GM19452 (cell line): ENCODE results near the gene SLC30A3.
"Not testable (repeated sequence)": the region's sequence is repeated elsewhere in the genome, so short reads cannot be mapped to it uniquely, and the experiment has no call there.

Experiments used
- ATAC-seq: cut with Tn5 transposase; IDR thresholded peaks from one replicate; pipeline ENCODE4 v1.9.1; 2021; ENCODE audit not compliant: unreplicated experiment

SLC30A3 gene

DNA sequence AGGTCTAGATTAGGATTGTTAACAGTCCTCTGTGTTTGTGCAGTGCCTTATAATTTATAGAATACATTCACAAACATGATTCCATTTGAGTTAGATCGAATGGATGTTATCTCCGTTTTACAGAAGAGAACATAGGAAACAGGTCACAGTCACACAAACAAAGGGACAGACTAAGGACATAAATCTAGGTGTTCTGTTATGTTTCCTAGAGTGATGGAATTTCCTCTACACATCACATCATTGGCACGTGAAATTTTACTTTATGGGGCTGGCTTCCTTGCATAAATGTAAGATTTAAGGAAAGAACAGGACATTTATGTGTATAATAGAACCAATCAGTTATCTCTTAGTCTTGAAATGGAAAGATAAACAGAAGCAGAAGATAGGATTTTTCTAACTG is 25.8 kb upstream of the SLC30A3 start:
- ATAC-seq: no peak

DNA sequence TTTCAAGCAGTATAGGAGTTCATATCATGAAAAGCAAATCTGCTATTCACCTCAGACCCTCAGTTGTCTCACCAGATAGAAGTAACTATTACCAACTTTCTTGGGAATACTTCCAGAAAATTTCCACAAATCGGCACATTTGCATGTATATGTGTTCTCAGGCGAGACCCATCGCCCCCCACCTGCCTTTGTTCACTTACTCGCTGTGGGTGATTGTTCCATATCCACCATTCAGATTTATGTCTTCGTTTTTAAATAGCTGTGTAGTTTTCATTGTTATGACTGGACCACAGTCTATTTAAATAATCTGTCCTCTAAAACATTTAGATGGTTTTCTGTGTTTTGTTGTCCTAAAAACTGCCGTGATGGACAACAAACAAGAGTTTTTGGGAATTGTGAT is 22.6 kb upstream of the SLC30A3 start:
- no peak for ATAC-seq

DNA sequence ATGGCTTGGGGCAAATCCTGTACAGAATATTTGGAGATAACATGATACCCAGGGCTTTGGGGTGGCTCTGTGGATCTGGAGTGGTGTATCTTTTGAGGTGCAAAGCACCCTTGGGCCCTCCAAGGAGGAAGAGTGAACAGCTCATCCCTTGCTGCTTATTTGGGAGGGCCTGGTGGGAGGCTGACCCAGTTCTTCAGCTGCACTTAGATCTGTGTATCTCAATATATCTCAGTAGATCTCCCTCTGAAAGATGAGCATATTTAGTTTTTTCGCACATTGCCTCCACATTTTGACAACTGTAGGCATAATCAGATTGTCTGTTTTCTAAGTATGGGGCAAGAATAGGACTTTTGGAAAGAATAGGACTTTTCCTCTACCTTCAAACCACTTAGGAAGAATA is 22.1 kb upstream of the SLC30A3 start:
- no peak for ATAC-seq

DNA sequence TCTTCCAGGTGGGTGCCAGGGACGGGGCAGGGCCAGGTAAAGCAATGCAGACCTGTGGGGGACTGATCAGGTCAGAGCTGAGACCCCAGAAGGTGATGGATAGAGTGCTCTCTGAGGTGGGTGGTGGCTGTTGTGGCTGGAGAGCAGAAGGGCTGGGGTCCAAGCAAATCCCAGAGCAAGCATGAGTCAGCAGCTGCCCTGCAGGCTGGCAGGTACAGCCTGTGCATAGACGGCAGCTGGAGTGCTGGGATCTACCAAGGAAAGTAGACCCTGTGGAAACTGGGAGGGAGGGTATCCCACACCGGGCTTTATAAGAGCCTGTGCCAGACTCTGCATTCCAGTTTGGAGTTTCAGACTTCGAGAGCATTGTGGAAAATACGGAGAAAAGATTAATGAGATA is 20.0 kb upstream of the SLC30A3 start:
- no peak for ATAC-seq

DNA sequence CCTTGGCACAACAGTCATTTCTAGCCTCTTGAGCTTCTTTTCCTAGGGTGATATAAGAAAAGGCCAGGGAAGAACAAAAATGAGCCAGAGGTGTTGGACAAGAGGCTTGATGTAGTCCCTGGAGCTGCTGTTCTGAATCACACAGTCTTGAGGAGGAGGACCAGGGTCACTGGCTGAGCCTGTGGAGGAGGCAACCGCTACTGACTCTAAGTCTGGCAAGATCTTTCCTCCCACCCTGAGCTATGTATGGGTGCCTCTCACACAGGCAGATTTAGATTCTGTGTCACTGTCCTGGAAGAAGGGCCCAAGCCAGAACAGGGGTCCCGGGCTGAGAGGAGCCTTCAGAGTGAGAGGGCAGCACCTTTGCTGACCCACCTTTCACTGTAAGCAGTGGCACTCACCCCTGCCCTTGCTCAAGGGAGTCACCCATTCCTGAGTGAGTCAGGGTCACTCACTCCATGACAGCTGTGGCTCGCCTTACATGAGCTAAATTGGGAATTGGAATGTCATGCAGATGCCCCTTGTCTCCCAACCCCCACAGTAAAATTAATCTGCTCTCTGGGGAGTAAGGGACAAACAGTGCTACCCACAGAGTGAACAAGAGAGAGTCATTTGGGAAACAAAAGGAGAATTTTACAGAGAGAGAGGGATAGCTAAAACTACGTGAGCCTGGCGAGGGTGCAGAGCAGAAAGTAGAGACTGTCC is 19.2 kb upstream of the SLC30A3 start, which contains the start of gene TRIM54:
TRIM54 (plus strand) TSS at position 575 of the 705 bp plus-strand sequence. CDS start 303 bp downstream, outside the sequence.
- no peak for ATAC-seq

DNA sequence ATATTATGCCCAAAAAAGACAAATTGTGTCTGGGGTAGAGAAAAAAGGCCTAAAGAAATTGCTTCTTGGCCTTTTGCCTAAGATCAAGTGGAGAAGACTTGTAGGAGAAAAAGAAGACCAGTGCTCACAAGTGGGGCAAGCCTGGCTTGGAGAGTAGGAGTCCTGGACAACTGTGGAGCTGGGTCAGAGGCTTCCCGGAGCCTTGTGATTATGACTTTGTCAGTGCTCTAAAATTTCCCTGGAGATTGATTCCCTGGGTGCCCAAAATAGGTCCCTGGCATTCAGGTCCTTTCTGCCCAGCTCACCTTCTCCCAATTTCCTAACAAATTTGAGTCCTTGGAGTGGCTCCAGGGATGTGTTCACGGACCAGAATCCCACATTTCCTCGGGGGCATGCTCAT is 18.6 kb upstream of the SLC30A3 start:
- no peak for ATAC-seq

DNA sequence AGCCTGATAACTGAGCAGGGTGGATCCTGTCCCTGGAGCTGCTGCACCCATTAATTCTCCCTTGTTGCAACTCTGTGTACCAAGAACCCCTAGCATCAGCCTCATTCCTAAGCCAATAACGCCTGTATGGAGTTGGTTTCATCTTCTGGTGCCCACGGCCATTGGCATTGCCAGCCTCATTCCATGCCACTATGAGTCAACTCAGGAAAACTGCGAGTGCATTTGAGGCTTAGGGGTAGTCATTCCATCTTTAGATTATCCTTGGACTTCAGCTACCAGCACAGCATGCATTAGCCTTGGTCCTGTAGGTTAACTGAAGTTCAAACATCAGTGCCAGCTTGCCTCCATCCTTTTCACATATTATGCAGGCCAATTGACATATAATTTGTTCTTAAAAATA is 18.0 kb upstream of the SLC30A3 start:
- no peak for ATAC-seq

DNA sequence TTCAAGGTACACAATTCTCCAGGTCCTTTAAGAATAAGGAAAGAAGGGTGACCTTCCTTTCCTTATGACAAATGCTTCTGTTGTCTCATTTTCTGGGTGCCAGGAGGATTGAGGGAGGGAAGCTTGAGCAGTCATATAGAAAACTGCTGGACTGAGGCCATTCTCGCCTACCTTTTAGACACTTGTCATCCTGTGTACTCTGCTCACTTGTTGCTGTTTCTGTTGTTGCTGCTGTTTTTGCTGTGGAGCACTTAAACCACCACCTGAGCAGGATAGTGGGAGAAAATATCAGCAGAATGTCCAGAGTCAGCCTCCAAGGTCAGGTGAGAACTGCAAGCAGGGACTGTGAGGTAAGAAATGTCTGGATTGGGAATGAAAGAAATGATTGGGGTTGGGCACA is 15.2 kb upstream of the SLC30A3 start:
- no peak for ATAC-seq

DNA sequence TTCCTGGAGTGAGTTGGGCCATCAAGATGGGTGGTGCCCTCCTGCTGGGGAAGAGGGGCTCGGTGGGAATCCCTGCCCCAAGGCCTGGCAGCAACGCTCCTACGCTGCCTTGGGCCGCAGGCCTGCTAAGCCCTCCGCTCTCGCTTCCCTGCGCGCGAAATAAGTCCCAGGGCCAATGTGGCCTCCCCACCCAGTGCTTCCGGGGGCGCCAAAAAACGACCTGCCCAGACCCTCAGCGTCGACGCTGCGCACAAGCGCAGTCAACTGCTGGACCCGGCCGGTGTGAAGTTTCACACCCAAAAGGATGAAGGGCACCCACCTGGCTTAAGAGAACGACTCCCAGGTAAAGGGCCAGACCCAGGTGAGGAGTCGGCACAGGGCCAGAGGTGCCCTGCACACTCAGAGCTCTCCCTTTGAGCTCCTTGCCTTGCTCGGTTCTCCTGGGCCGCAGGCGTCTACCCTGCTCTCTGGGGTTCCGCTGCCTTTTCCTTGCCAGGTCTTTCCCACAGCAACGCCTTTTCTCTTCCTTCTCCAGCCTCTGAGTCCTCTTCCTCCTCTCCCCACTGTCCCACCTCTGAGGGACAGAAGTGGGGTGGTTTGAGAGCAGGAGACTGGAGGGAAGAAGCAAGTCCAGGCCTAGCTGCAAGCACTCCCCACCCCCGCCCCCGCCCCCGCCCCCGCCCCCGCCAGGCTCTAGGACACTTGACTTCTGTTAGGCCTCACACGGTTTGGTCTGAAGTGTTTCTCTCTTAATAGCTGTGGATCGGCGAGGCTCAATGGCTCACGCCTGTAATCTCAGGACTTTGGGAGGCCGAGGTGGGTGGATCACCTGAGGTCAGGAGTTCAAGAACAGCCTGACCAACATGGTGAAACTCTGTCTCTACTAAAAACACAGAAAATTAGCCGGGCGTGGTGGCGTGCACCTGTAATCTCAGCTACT is 12.6 kb upstream of the SLC30A3 start, which contains the start of gene DNAJC5G:
DNAJC5G (plus strand) TSS at position 223 of the 940 bp plus-strand sequence. CDS start 1,296 bp downstream, outside the sequence.
- ATAC-seq: no peak

DNA sequence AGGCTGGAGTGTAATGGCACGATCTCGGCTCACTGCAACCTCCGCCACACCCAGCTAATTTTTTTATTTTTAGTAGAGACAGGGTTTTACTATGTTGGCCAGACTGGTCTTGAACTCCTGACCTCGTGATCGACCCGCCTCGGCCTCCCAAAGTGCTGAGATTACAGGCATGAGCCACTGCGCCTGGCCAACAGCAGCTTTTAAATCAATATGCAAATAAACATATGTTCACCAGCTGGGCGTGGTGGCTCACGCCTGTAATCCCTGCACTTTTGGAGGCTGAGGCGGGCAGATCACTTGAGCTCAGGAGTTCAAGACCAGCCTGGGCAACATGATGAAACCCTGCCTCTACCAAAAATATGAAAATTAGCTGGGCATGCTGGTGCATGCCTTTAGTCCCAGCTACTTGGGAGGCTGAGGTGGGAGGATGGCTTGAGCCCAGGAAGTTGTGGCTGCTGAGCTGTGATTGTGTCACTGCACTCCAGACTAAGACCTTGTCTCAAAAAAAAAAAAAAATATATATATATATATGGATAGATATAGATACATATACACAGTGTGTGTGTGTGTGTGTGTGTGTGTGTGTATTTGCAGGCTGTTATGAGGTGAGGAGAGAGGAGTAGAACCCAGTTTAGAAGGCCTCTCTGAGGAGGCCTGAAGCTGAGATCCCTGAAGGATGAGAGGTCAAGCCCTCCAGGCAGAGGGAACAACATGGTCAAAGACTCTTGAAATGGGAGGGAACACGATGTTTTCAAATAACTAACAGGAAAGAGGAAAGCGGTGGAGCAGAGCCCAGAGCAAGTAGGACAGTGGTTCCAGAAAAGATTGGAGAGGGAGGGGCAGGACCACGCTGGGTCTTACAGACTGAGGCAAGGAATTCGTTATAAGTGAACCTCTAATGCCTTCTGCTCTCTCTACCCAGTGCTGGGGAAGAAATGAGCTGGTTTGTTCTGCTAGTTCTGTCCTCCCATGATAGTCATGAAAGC is 10.0 kb upstream of the SLC30A3 start:
- ATAC-seq: not testable (repeated sequence)

DNA sequence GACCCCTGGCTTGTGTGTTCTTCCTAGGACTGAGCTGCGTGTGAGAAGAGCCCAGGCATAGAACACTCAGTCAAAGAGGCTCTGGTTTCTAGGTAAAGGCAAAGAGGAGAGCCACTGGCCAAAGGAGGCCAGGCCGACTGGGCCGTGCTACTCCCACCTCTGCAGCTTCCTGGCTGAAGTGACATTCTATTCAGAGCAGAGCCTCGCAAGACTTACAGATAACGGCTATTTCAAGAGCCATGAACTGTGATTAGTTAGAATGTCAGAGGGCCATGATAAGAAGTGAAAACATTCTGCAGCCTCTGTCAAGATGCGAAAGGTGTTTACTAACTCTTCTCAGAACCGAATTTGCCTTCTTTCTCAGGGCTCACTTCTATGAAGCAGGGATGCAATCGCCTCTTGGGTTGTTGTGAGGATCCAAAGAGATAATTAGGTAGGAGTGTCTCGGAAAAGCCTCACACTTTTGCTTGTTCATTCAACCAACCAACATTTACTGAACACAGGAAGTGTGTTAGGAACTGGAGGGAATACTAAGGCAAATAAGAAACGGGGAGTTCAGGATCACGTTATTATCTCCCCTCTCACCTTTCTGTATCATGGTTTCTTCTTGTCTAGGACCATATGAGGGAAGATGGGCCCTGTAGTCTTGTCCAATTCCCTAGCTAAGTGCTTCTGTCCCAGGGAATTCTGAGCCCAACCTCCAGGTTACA is 8.9 kb upstream of the SLC30A3 start:
- no peak for ATAC-seq

DNA sequence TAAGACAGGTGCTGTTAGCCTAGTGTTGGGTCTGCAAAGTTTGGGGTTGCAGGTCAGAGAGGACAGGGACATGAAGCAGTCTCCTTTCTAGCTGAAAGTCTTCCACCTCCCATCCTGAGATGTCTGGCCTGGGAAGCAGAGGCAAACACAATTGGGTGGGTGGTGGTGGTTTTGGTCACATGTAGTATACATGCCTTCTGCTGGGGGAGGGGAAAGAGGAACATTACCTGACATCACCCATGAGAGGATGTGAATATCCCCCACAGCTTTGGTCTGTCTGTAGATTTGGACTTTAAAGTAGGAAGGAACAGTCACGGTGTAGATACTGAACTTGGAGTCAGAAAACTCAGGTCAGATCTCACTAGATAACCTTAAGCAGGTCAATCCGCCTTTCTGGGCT is 7.8 kb upstream of the SLC30A3 start:
- ATAC-seq: no peak

DNA sequence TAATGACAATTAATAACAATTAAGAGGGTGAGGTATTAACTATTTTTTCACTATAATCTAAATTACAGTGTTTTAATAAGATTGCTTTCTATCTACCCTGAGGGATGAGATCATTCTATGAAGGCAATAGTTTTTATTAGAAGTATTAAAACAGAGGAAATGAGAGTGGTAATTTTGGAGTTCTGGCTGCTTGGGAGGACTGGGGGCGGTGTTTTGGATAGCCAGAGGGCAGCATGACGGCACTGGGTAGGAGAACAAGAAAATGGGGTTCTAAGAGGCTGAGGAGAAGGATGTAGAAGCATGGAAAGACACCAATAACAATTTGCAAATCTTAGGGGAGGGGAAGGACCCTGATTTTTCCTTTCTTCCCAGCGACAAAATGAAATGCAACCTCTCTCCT is 7.3 kb upstream of the SLC30A3 start:
- no peak for ATAC-seq

DNA sequence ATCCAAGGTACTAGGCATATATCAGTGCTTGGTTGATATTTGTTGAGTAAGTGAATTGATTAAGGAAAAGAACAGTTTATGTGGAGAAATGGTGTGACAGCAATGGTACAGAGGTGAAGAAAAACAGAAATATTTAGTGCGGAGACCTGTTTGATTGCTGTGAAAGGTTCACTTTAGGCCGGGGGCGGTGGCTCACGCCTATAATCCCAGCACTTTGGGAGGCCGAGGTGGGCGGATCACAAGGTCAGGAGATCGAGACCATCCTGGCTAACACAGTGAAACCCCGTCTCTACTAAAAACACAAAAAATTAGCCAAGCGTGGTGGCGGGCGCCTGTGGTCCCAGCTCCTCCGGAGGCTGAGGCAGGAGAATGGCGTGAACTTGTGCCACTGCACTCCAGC is 5.4 kb upstream of the SLC30A3 start:
- not testable (repeated sequence) for ATAC-seq

DNA sequence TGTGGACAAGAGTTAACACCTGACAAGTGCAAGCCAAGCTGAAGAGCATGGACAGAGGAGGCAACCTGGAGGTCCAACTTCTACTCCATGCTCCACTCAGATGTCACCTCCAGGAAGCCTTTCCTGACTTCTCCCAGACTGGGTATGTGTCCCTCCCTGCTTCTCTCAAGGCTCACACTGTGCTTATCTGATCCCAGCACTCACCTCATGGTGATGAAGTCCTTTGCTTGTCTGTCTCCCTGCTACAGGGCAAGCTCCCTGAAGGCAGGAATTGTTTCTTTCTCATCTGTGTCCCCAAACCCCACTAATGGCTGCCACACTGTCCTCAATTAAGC is 2.7 kb upstream of the SLC30A3 start:
- no peak for ATAC-seq

DNA sequence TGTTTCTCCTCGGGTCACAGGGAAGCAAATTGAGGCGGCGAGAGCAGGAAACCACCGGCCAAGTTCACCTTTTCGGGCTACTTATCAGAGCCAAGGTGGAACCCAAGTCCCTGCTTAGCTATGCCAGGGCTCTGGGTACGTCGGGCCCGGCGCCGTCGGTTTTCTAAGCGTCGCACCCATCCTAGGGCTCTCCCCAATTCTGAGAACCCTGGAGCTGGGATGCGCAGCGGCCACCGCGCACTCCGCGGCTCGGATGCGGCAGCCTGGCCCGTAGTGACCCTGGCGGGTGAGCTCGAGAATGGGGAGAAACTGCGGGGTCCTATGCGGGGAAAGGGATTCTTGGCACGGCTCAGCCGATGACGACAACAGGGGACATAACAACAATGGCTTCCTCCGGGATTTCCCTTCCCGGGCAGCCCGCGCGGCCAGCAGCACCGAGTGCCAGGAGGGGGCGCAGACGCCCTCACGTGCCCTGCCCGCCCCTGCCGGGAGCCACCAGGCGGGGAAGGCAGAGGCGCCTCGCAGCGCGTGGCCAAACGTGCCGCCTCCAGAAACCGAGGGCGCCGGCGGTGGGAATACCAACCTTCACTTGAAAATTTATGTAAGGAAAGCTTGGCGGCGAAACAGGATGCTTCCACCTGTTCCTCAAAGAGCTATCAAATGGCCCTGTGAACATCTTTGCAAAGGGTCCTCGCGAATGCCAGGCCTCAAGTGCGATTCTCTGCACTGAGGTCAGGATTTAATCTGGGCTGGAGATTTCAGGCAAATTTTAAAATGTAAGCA is 2.1 kb upstream of the SLC30A3 start:
- no peak for ATAC-seq

DNA sequence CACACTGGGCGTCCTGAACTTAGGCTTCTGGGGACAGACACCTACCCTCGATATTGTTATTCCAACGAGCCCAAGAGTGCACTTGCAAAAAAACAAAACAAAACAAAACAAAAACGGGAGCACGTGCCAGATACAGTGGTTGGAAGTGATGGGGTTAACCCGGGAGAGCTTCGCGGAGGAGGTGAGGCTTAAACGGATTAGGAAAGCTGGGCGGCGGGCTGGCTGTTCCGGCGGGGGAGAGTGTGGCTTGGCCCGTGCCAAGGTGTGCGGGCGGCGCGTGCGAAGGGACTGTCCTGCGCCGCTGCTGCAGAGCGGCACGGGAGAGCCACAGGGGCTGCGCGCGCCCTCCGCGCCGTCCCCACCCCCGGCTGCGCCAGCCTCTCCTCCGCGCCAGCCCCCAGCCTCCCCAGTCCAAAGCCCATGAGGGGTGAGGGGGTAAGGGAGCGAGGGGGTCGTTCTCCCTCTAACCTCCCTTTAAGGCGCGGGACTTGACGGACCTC is 1.5 kb upstream of the SLC30A3 start:
- no peak for ATAC-seq

DNA sequence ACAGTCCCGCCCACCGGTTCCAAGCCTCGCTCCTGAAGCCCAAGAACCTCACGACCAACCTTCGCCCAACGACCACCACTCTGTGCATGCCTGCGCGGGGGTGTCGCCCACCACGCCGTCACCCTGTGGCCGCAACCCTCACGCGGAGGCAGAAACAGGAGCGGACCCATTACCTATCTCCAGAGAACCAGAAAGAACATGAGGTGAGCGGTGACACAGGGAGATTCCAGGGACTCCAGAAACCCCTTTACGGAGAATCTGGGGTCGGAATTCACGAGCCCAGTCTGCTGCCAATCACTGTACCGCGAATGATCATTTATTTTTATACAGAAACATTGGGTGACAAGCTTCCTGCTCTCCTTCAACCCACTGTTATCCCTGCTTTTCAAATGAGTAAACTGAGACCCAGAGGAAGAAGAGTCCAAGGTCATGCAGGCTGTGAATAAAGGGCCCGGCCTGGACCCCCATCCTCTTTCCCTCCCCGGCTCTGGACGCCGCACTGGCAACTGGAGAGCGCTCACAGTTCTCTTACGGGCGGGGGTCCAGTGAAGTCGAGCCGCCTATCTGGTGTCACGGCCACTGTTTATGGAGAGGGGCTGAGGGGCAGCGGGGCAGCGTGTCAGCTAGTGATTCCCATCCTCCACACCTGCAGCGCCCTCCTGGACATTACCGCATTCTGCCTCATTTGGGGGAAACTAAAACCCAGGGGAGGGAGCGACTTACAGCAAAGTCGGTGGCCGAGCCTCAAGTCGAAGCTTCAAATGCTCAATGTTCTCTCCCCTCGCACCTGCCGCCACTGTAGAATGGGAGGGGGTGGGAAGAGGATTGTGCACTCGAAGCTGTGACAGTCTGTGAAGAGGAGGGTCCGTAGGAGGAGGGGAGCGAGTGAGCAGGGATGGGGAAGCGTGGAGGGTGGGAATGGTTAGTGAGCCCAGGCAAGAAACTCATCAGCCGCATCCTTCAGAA is 723 bp upstream of the SLC30A3 start:
- ATAC-seq: no peak
